Subcutaneous adipose tissue (tissue), 4 donors: ENCODE data around the gene DDR1. TPM values are rescaled to one million over a fixed set of nuclear protein-coding genes. Genes with fewer than 3 reads are reported as not detected.

Source experiments
- CTCF ChIP-seq: fragments of 450-650 bp; IDR thresholded peaks from one replicate; pipeline ENCODE4 v1.5.1; 2016; ENCODE audit warnings: low read depth, mild to moderate bottlenecking, control low read depth, antibody characterized with exemption, moderate library complexity
- total RNA-seq, 4 donors: library from RNA; depleted of rRNA; stranded (reverse); fragments of >200 nt; gene quantifications; one replicate each; pipeline ENCODE4 v1.1.0, GENCODE V29; 2016

The DDR1 gene
- total RNA-seq, 4 donors from 2014 or later: 14.3 to 62.0 (median 27.8) TPM

- TF ChIP-seq CTCF: no peak
Observed at GRCh38 chr6:30928677-30929076, 44.4 kb downstream of the DDR1 start.

- TF ChIP-seq CTCF: no peak
Observed at GRCh38 chr6:30930506-30930905, 46.2 kb downstream of the DDR1 start.

- no peak for TF ChIP-seq CTCF
Observed at GRCh38 chr6:30931272-30931671, 47.0 kb downstream of the DDR1 start.

GRCh38 chr6:30931969-30932645, 47.8 kb downstream of the DDR1 start, which contains the start of gene SFTA2:
Gene SFTA2, minus strand, starts transcription at chr6:30932170. Its CDS starts 74 bp downstream, at chr6:30932096.
- TF ChIP-seq CTCF: no peak

GRCh38 chr6:30932665-30933365, 48.5 kb downstream of the DDR1 start:
- TF ChIP-seq CTCF: no peak

- no peak for TF ChIP-seq CTCF
Observed at GRCh38 chr6:30935018-30935417, 50.7 kb downstream of the DDR1 start.

- TF ChIP-seq CTCF: no peak
Observed at GRCh38 chr6:30937265-30937664, 52.9 kb downstream of the DDR1 start.
